Panc1 (cell line): ENCODE measurements around the gene PPP1R36. TPM values are rescaled to one million over a fixed set of nuclear protein-coding genes. Genes with fewer than 3 reads are reported as not detected.
"Not testable (repeated sequence)": the region's sequence is repeated elsewhere in the genome, so short reads cannot be mapped to it uniquely, and the experiment has no call there.

ENCODE experiments used
- ATAC-seq: fragments of 200-7000 bp; cut with Tn5 transposase; 2 replicates; pipeline ENCODE4 v1.9.1; 2020; ENCODE audit warnings: mild to moderate bottlenecking, moderate library complexity
- BruUV-seq: library from RNA; stranded (reverse); fragments of 400-500 nt; replicated peaks from 2 replicates; lab custom pipeline; 2021; lab: Mats Ljungman, UMichigan
- CTCF ChIA-PET: fragments of 300-600 bp; sonication (Branson Sonifier 250); formaldehyde crosslinking; loops from one replicate; lab custom pipeline; 2022; ENCODE audit warnings: antibody characterized with exemption; lab: Charles Lee
- POLR2A ChIA-PET: fragments of 300-600 bp; sonication (Branson Sonifier 250); formaldehyde crosslinking; loops from one replicate; lab custom pipeline; 2022; ENCODE audit warnings: antibody characterized with exemption; lab: Charles Lee
- DNase-seq: peaks from one replicate; pipeline ENCODE4 v3.0.0-alpha.2; 2010; ENCODE audit warnings: low read depth, low spot score
- H3K27ac ChIP-seq: 2 replicates; pipeline ENCODE4 v1.5.1; 2011; ENCODE audit warnings: mild to moderate bottlenecking, low read length, inconsistent platforms
- H3K27me3 ChIP-seq: fragments of 200-500 bp; sonication (Bioruptor generic); 2 replicates; pipeline ENCODE4 v1.6.0; 2014; ENCODE audit warnings: low read length, inconsistent platforms; ENCODE audit not compliant: control insufficient read depth, insufficient read depth
- H3K36me3 ChIP-seq: fragments of 200-500 bp; sonication (Bioruptor generic); 2 replicates; pipeline ENCODE4 v1.5.1; 2014; ENCODE audit warnings: inconsistent platforms, mild to moderate bottlenecking, low read length, moderate library complexity; ENCODE audit not compliant: control insufficient read depth, insufficient read depth
- H3K4me1 ChIP-seq: 2 replicates; pipeline ENCODE4 v1.5.1; 2011; ENCODE audit warnings: inconsistent platforms, mild to moderate bottlenecking, low read length, moderate library complexity; ENCODE audit not compliant: control insufficient read depth, insufficient read depth
- H3K4me3 ChIP-seq, 2 experiments: 2 replicates each; pipeline ENCODE4 v1.5.1; 2011 to 2012; ENCODE audit warnings: low read depth in 2 of 2, low read length in 2 of 2, mild to moderate bottlenecking in 2 of 2, inconsistent platforms in 1 of 2, moderate library complexity in 1 of 2
- H3K9me3 ChIP-seq: fragments of 200-500 bp; sonication (Bioruptor generic); 2 replicates; pipeline ENCODE4 v1.5.1; 2014; ENCODE audit warnings: low read depth, mild to moderate bottlenecking, inconsistent platforms, low read length, moderate library complexity; ENCODE audit not compliant: control insufficient read depth, insufficient read depth
- CTCF ChIP-seq: fragments of 450-650 bp; IDR thresholded peaks from 2 replicates; pipeline ENCODE4 v1.5.1; 2017; ENCODE audit warnings: mild to moderate bottlenecking
- POLR2AphosphoS5 ChIP-seq: IDR thresholded peaks from 2 replicates; pipeline ENCODE4 v1.6.1; 2012; ENCODE audit warnings: mild to moderate bottlenecking, low read depth, low read length, moderate library complexity
- REST ChIP-seq, 2 experiments: IDR thresholded peaks; 2 replicates each; pipeline ENCODE4 v1.6.1; 2011 to 2012; ENCODE audit warnings: low read depth in 2 of 2, control low read depth in 1 of 2, low read length in 1 of 2, mild to moderate bottlenecking in 1 of 2, moderate library complexity in 1 of 2; ENCODE audit not compliant: insufficient read depth in 1 of 2
- SIN3A ChIP-seq: IDR thresholded peaks from 2 replicates; pipeline ENCODE4 v1.6.1; 2012; ENCODE audit warnings: low read depth, mild to moderate bottlenecking, low read length, moderate library complexity, borderline replicate concordance; ENCODE audit not compliant: insufficient read depth
- TCF7L2 ChIP-seq: IDR thresholded peaks from 2 replicates; pipeline ENCODE4 v1.6.1; 2011; ENCODE audit warnings: mild to moderate bottlenecking, low read depth, low read length, inconsistent platforms
- in situ Hi-C: cut with HindIII; loops from 2 replicates; pipeline ENCODE4 v1.10.0; 2016; ENCODE audit warnings: low sequenced_read_pairs, low pct_unique_long_range_greater_than_20kb
- intact Hi-C: fragments of 100-400 bp; cut with micrococcal nuclease; formaldehyde crosslinking; loops from one replicate; pipeline ENCODE4 v1.10.0; 2022; ENCODE audit not compliant: unreplicated experiment
- total RNA-seq: library from RNA; stranded (reverse); gene quantifications from one replicate; pipeline ENCODE4 v1.2.1, GENCODE V29; 2021; ENCODE audit not compliant: unreplicated experiment

The PPP1R36 gene
- total RNA-seq, 1 experiment from 2014 or later, result 0.69 TPM

GRCh38 chr14:64556526-64556925 is 6.8 kb downstream of the PPP1R36 start:
- ATAC-seq, result no peak
- no TSS peak for BruUV-seq
- Histone ChIP-seq H3K4me3 (no peak overlapping the region), H3K9me3 (no peaks in the 10 kb centered on the region), H3K27ac (no peak overlapping the region), H3K36me3 (no peaks in the 10 kb centered on the region), H3K4me1 (no peaks in the 10 kb centered on the region), H3K27me3 (no peaks in the 10 kb centered on the region)
- CTCF ChIA-PET, result interaction anchor here (0.6 to 0.7 kb wide), 2 partner anchors 15 to 36 kb away, joined by 6 to 9 read pairs; no protein-coding TSS in a partner anchor
- POLR2A ChIA-PET, result no interaction called here
- in situ Hi-C loops, result no loop called here
- no peak for DNase-seq
- TF ChIP-seq POLR2AphosphoS5, result no peak
- TF ChIP-seq SIN3A, result no peak
- no peak for TF ChIP-seq CTCF
- TF ChIP-seq REST (IDR thresholded peaks at IDR 0.05; ENCODE audit: insufficient read depth in 1 of 2, low read depth in 2 of 2, low read length in 1 of 2), result no peak
- no peak for TF ChIP-seq TCF7L2
- intact Hi-C loops, result no loop called here

- POLR2A ChIA-PET, H3K27me3 ChIP-seq, intact Hi-C loops, H3K36me3 ChIP-seq, H3K4me3 ChIP-seq, in situ Hi-C loops, BruUV-seq, DNase-seq, H3K9me3 ChIP-seq, H3K4me1 ChIP-seq, ATAC-seq, H3K27ac ChIP-seq: not testable (repeated sequence)
- CTCF ChIA-PET, result interaction anchor here (0.6 kb wide), 1 partner anchor 62 kb away, joined by 9 read pairs; no protein-coding TSS in a partner anchor
Observed at GRCh38 chr14:64558216-64558615, 8.5 kb downstream of the PPP1R36 start.

- no peak for DNase-seq
- no peaks in the 10 kb centered on the region for H3K36me3 ChIP-seq
- H3K4me3 ChIP-seq, result no peak overlapping the region
- H3K4me1 ChIP-seq, result no peaks in the 10 kb centered on the region; the same call in 1 of the 2 replicates
- intact Hi-C loops, result no loop called here
- ChIA-PET POLR2A (no interaction called here), CTCF (no interaction called here)
- TF ChIP-seq REST (IDR thresholded peaks at IDR 0.05; ENCODE audit: insufficient read depth in 1 of 2, low read depth in 2 of 2, low read length in 1 of 2), result no peak
- TF ChIP-seq SIN3A, result no peak
- TF ChIP-seq TCF7L2, result no peak
- TF ChIP-seq POLR2AphosphoS5, result no peak
- no peak for TF ChIP-seq CTCF
- H3K27me3 ChIP-seq, result no peaks in the 10 kb centered on the region
- in situ Hi-C loops, result no loop called here
- ATAC-seq, result no peak
- H3K9me3 ChIP-seq, result no peaks in the 10 kb centered on the region
- no peak overlapping the region for H3K27ac ChIP-seq
- no TSS peak for BruUV-seq
Observed at GRCh38 chr14:64561631-64562030, 11.9 kb downstream of the PPP1R36 start.
